GM11168 (cell line): Measurements from ENCODE around the gene SLC2A8.

Source experiments
- in situ Hi-C: fragments of 300-500 bp; cut with MboI; formaldehyde crosslinking; loops from one replicate; pipeline ENCODE4 v1.12.0; 2022; ENCODE audit warnings: low sequenced_read_pairs; ENCODE audit not compliant: unreplicated experiment

The SLC2A8 gene

DNA sequence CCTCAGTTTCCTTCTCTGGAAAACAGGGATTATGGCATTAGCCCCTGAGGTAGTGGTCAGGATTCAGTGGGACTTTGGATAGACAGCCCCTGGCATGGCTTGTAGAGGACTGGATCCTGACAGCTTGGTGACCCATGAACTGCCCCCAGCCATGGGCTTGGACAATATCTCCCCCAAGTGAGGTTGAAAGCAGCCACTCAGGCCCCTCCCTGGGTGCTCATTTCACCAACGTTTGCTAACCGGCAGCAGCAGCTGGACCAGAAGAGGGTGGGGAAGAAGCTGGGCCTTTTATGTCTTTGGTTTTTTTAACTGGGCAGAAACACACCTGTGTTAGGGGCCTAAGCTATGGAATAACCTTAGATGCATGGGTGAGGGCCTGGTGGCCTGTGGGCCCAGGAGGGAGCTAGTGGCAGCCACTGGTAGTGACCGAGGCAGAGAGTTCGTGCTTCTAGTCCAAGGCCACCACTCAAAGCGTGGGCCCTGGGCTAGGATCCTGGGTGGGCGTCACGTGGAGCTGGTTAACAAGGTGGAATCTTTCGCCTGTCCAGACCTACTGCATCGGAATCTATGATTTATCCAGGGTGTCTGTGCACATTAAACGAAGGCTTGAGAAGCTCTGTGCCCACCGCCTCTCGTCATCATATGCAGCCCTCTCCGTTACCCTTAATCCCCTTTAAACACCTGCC lies 1.9 kb downstream of the SLC2A8 start:
- in situ Hi-C loops: loop anchor here (5.0 to 25.0 kb wide), 2 partner anchors 187 to 462 kb away; no protein-coding TSS in a partner anchor

DNA sequence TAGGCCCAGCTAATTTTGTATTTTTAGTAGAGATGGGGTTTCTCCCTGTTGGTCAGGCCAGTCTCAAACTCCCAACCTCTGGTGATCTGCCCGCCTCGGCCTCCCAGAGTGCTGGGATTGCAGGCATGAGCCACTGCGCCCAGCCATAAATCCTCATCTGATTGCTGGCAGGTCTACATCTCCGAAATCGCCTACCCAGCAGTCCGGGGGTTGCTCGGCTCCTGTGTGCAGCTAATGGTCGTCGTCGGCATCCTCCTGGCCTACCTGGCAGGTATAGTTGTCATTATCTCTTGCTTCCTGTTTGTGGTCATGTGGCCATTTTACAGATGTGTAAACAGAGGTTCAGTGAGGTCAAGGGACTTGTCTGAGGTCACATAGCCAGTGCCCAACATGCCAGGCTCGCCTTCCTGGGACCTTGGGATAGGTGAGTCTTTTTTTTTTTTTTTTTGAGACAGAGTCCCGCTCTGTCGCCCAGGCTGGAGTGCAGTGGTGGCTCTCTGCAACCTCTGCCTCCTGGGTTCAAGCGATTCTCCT lies 2.8 kb downstream of the SLC2A8 start:
- in situ Hi-C loops: loop anchor here (5.0 to 25.0 kb wide), 2 partner anchors 188 to 463 kb away; no protein-coding TSS in a partner anchor

DNA sequence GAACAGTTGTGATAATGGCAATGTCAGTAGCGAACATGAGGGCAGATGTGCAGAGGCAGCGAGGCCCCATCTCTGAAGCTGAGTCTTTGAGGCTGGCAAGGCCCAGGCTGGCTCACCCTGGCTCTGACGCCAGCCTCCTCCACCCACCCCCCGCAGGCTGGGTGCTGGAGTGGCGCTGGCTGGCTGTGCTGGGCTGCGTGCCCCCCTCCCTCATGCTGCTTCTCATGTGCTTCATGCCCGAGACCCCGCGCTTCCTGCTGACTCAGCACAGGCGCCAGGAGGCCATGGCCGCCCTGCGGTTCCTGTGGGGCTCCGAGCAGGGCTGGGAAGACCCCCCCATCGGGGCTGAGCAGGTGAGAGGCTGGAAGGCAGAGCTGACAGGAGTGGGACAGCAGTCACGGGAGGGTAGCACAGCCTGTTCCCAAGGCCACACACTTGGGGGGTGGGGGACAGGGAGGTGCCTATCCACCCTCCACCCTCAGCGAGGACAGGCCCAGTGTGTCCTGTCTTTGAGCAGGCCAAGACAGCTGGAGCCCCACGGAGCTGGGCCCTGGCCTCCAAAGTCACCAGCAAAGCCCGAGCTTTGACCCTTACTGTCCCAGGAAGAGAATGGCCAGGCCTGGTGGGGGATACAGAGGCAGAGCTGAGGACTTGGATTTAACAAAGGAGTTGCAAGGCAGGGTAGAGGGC lies 5.6 kb downstream of the SLC2A8 start:
- in situ Hi-C loops: no loop called here

DNA sequence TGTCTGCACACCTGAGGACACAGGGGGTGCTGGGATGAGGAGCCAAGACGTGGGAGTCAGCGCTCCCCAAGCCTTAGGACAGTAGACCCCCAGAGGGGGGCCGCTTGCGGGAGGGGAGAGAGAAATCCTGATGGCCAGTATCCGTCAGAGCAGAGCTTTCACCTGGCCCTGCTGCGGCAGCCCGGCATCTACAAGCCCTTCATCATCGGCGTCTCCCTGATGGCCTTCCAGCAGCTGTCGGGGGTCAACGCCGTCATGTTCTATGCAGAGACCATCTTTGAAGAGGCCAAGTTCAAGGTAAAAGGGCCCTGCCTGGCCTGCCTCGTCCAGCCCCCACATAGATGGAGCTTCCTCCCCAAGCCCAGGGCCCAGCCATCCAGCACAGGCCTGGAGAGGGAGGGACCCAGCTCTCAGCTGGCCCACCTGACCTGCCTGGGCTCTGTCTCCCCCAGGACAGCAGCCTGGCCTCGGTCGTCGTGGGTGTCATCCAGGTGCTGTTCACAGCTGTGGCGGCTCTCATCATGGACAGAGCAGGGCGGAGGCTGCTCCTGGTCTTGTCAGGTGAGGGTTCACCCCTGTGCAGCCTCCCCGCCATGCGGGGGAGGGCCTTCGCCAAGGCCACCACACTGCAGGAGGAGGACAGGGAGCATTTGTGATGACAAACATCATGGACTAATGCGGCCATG lies 6.7 kb downstream of the SLC2A8 start:
- in situ Hi-C loops: no loop called here

DNA sequence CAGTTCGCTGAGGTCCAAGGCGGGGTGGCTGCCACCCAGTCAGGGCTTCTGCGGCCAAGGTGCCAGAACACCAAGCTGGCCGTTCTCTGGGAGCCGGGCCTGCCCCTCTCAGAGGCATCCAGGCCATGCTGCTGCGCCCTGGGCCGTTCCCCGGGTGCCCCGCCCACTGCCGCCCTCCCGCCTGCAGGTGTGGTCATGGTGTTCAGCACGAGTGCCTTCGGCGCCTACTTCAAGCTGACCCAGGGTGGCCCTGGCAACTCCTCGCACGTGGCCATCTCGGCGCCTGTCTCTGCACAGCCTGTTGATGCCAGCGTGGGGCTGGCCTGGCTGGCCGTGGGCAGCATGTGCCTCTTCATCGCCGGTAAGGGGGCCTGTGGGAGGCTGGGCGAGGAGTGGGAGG lies 7.7 kb downstream of the SLC2A8 start:
- in situ Hi-C loops: no loop called here

DNA sequence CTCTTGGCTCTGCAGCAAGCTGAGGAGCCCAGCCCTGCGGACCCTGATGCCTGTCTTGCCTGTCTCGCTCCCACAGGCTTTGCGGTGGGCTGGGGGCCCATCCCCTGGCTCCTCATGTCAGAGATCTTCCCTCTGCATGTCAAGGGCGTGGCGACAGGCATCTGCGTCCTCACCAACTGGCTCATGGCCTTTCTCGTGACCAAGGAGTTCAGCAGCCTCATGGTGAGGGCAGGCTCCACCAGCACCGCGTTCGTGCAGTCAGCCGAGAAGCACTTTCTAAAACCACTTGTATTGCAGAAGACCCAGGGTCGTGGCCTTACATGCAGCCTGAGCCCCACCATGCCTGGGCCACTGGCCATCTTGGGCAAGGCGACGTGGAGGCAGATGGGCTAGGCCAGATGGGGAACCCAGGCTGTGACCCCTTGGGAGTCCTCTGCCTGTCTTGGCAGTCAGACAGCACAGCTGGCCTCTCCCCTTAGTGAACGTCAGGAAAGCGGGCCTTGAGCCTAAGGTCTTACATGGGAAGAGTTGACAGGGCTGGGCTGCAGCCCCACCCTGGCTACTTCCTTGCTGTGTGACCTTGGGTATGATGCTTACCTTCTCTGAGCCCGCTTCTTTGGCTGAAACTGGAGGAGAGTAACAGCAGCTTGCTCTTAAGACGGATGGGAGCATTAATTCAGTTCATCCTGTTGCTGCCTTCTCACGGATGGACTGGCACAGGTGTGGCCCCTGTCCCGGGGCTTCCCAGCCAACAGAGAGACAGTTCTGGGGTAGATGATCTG lies 8.6 kb downstream of the SLC2A8 start:
- in situ Hi-C loops: no loop called here

DNA sequence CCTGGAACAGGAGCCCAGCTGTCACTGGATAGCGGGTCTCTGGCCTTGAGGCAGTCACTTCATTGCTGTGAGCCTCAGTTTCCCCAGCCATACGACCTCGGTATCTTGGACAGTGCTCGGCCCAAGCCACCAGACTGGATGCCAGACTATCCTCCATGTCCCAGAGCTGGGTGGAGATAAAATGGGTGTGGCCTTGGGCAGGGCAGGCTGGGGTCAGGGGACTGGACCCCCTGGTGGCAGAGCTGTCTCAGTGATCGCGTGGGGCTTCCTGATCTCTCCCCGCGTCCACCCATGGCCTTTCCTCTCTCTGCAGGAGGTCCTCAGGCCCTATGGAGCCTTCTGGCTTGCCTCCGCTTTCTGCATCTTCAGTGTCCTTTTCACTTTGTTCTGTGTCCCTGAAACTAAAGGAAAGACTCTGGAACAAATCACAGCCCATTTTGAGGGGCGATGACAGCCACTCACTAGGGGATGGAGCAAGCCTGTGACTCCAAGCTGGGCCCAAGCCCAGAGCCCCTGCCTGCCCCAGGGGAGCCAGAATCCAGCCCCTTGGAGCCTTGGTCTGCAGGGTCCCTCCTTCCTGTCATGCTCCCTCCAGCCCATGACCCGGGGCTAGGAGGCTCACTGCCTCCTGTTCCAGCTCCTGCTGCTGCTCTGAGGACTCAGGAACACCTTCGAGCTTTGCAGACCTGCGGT lies 10.0 kb downstream of the SLC2A8 start:
- in situ Hi-C loops: no loop called here

DNA sequence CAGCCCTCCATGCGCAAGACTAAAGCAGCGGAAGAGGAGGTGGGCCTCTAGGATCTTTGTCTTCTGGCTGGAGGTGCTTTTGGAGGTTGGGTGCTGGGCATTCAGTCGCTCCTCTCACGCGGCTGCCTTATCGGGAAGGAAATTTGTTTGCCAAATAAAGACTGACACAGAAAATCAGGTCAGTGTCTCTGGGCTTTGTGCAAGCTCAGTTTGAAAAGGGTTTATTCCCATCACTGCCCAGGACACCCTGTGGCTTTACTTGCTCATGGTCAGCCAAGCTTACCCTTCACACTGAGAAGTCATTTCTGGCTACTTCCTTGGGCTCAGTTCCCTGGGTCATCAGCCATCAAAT lies 10.5 kb downstream of the SLC2A8 start:
- in situ Hi-C loops: no loop called here

DNA sequence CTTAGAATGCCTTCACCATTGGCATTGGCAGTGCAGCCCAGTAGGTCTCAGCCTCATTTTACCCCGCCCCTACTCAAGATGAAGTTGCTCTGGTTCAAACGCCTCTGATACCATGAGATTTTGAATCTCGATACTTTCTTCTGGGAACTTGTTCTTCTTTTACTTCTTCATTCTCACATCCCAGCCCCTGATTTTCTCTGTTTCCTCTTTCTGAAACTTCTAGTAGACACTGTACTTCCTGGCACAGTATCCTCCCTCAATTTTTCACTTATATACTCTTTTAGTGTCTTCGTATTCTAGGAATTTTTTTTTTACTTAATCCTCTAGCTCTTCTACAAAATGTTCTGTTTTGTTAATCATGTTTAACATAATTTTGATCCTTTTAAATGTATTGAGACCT lies 14.2 kb downstream of the SLC2A8 start:
- in situ Hi-C loops: no loop called here

DNA sequence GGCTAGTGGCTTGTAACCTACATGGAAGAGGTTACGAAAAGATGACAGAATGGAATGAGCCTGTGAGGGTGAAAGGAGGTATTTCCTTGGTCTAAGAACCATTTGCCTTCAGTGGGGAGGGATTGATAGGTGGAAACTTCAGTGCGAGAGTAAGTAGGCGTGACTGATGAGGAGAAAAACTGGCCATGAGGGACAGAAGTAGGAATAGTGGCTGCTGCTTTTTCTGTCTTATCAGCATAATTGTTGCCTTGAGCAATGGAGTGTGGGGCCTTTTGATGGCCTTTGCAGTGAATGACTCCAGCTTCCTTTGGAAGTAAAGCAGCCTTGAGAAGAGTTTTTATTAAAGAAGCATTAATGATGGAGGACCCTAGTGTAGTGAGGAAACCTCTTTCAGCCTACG lies 18.2 kb downstream of the SLC2A8 start:
- in situ Hi-C loops: no loop called here

DNA sequence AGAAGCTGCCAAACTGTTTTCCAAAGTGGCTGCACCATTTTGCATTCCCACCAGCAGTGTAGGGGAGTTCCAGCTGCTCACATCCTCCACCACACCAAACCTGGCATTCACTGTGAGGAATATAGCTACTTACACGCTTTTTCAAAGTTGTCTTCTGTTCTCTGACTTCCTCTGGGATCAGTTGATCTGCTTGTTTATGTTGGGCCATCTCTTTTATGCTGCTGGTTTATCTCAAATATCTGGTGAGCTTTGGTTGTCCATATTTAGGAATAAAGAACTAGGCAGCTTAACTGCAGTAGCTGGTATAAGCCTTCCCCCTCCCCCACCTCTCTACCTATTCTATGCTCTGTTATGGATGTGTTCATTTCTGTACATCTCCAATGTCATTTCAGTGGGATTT lies 18.7 kb downstream of the SLC2A8 start:
- in situ Hi-C loops: no loop called here

DNA sequence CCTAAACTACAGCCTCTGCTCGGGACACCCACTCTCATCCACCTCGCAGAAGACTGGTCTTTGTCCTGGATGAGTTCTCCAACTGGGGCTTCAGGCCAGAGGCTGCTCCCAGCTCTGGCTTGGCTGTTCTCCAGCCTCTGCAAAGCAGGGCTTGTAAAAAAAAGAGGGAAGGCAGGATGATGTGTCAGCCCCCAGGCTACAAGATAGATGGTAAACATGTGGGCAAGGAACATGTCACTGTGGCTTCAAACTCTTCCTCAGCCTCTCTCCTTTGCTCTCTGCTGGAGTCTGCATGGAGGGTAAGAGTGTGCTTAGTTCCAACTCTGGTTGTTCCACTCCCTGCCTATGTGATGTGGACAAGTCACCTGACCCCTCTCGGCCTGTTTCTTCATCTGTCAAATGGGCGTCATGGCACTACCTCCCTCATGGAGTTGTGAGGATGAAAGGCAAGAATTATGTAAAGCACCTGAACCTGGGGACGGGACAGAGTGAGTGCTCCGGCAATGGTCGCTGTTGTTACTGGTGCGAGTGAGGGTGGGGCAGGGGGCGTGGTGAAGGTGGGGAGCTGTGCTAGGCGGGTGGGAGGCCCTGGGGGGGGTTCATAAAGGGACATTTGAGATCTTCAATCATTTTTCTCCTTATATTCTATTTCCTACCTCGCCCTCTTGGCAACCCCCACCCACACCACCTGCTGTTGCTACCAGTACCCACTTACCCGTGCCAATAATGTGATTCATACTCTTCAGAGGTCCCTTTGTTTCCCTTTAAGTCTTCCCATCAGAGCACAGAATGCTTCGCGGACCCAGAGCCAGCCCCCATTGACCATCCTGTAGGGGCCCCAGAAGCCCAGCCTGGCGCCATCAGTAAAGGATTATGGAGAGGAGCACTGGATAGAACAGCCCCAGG lies 20.4 kb downstream of the SLC2A8 start:
- in situ Hi-C loops: no loop called here

DNA sequence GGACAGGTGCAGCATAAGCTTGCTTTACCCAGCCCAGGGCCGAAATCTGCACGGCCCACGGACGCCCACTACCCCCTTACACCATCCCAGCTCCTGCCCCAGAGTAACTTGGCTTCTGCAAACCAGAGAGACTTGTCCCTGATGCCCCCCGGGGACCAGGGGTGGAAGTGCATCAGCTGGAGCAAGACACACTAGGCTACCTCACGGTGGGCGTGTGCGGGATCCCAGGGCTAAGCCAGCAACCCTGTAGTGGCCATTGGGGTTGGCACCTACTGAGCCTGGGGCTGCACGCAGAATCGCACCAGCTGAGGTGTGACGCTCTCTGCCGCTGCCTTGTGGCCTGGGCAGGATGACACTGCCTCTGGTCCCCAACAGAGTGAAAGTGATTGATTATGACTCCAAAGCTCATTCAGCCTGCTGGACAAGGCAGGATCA lies 21.1 kb downstream of the SLC2A8 start:
- in situ Hi-C loops: no loop called here

DNA sequence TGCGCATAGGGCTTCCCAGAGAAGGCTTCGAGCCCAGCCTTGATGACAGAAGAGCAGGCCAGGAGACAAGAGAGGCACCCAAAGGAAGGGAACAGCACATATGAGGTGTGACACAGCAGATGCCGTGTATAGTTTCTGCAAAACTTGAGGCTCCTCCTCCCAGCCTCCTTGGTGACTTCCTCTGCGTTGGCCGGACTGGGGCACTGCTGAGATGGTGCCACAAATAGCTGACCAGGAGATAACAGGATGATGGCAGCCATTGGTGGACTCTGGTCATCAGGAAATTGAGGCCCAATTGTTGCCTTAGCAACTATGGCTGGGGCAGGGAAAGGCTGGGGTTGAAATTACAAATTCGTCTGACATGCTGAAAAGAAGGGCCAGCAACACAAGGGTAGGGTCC lies 22.4 kb downstream of the SLC2A8 start:
- in situ Hi-C loops: no loop called here

DNA sequence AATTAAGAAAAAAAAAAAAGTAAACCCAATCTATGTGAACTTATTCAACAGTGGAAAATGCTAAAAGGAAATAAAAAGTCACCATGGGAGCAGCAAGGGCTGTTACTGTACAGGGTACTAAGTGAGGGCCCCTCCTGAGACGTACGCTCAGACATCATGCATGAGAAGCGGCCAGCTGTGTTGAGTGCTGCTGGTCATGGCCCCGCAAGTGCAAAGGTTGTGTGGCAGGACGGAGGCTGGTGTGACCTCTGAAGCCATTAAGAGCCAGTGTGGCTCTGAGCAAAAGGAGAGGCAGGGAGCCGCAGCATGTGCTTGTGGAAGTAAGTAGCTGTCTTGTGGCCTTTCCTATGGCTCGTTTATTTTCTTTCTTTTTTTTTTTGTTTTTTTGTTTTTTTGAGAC lies 24.1 kb downstream of the SLC2A8 start:
- in situ Hi-C loops: no loop called here

DNA sequence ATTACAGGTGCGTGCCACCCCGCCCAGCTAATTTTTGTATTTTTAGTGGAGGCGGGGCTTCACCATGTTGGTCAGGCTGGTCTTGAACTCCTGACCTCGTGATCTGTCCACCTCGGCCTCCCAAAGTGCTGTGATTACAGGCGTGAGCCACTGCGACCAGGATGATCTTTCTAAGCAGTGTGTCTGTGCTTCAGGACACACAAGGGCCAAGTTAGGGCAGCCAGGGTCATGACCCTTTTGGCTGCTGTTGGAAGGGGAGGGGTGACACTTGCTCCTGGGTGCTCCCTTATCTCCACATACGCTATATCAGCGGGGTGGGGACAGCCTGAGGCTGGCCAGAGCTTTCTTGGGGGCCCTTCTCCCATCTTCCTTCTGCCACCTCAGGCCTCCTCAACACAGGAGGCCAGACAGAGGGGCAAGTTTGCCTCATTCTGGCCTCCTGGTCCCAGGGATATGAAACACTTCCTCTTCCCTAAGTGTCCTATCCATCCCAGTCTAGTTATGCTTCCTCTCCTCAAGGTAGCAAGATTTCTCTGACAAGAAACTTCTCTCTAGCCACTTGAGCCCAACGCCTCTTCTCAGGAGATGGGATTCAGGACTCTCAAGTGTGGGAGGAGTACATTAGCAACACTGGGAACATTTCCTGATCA lies 25.3 kb downstream of the SLC2A8 start:
- in situ Hi-C loops: no loop called here

DNA sequence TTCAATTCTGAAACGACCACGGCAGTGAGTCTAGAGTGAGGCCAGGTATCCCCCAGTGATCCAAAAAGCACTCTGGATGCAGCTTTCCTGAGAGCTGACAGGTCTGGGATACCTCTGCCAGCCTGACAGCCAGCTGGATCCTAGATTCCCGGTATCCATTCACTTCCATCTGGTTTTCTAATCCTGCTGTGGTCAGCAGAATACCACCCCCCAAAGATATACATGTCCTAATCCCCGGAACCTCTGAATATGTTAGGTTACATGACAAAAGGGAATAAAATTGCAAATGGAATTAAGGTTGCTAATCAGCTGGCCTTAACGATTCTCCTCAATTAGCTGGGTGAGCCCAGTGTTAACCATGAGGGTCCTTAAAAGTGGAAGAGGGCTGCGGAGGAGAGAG lies 25.8 kb downstream of the SLC2A8 start:
- in situ Hi-C loops: no loop called here

DNA sequence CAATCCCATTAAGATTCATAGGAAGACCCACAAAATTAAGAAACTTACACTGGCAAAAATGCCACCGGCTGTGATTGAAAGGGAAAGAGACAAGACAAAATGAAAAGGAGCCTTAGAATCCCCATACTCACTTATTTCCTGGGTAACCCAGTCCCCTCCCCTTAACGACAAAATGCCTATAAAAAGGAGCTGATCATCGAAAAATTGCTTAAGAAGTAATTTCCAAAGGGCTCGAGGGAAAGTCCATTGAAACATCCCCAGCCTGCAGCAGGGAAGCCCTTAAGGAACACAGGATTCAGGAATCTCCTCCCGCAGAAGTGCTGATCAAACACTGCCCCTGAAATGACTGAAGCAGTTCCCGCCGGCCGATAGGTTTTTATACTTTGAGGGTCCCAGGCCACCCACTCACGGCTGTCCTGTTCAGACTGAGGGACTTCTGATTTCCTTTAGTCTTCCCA lies 26.5 kb downstream of the SLC2A8 start:
- in situ Hi-C loops: no loop called here
